Immature natural killer cell (primary cell): ENCODE measurements around the gene PPP2R2B. TPM values are rescaled to one million over a fixed set of nuclear protein-coding genes. Genes with fewer than 3 reads are reported as not detected.
"Not testable (repeated sequence)": the region's sequence is repeated elsewhere in the genome, so short reads cannot be mapped to it uniquely, and the experiment has no call there.

ENCODE experiments used
- DNase-seq, 3 donors: peaks; one replicate each; pipeline ENCODE4 v3.0.0; 2022; ENCODE audit warnings: mixed read lengths in 1 of 3
- H3K27ac Mint-ChIP-seq, 6 donors: one replicate each; pipeline ENCODE4 v1.8.0; 2020; ENCODE audit warnings: mixed read lengths in 6 of 6, mild to moderate bottlenecking in 5 of 6, inconsistent platforms in 4 of 6, moderate library complexity in 3 of 6
- H3K27me3 Mint-ChIP-seq, 3 donors: one replicate each; pipeline ENCODE4 v1.8.0; 2020 to 2021; ENCODE audit warnings: low read depth in 3 of 3, mild to moderate bottlenecking in 3 of 3, mixed read lengths in 3 of 3, moderate library complexity in 3 of 3, inconsistent platforms in 1 of 3
- H3K36me3 Mint-ChIP-seq, 3 donors: one replicate each; pipeline ENCODE4 v1.8.0; 2020; ENCODE audit warnings: mixed read lengths in 3 of 3, inconsistent platforms in 2 of 3, mild to moderate bottlenecking in 2 of 3
- H3K4me1 Mint-ChIP-seq, 2 donors: one replicate each; pipeline ENCODE4 v1.8.0; 2020; ENCODE audit warnings: inconsistent platforms in 2 of 2, mild to moderate bottlenecking in 2 of 2, mixed read lengths in 2 of 2, moderate library complexity in 1 of 2
- H3K4me3 Mint-ChIP-seq, 5 donors: one replicate each; pipeline ENCODE4 v1.8.0; 2020; ENCODE audit warnings: mild to moderate bottlenecking in 5 of 5, mixed read lengths in 5 of 5, inconsistent platforms in 3 of 5, moderate library complexity in 3 of 5
- H3K9me3 Mint-ChIP-seq, 6 donors: one replicate each; pipeline ENCODE4 v1.8.0; 2020; ENCODE audit warnings: mild to moderate bottlenecking in 6 of 6, mixed read lengths in 6 of 6, inconsistent platforms in 4 of 6, moderate library complexity in 3 of 6
- polyA plus RNA-seq, 3 donors: library from polyadenylated mRNA; unstranded; fragments of 300-500 nt; fragmentation: Illumina TruSeq; gene quantifications; one replicate each; pipeline ENCODE4 v1.2.3, GENCODE V29; 2021

Gene PPP2R2B
- polyA plus RNA-seq, 3 donors from 2014 or later, result 35.6 to 62.3 (median 41.0) TPM

DNA sequence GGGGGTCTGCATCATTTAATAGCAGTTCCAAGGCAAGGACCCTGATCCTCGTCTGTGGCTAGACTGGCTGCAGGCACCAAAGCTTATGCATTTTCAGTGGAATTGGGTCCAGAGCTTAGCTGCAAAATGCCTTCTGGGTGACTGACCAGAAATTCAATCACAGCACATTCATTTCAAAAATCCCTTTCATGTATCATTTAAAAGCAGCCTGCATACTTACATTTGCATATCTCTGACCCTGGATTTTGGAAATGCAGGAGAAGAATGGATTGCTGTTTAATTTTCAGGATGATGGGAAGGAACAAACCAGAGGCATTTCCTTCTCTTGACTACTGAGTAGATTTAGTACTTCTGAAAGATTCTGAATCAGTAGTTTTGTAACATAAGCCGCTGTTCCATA, 122.8 kb downstream of the PPP2R2B start:
- Mint-ChIP-seq H3K9me3 (peaks cover 0 to 5% (median 0%) of the 10 kb centered on the region in 6 donors), H3K27me3 (peaks cover 4 to 15% (median 7%) of the 10 kb centered on the region in 3 donors), H3K4me3 (no peak overlapping the region), H3K36me3 (peaks cover 5 to 15% (median 14%) of the 10 kb centered on the region in 3 donors), H3K4me1 (peaks cover 70 to 92% of the 10 kb centered on the region in 2 donors), H3K27ac (peak overlapping the region in 2 of 6 donors; percentile 17 to 38)
- DNase-seq, result no peak

DNA sequence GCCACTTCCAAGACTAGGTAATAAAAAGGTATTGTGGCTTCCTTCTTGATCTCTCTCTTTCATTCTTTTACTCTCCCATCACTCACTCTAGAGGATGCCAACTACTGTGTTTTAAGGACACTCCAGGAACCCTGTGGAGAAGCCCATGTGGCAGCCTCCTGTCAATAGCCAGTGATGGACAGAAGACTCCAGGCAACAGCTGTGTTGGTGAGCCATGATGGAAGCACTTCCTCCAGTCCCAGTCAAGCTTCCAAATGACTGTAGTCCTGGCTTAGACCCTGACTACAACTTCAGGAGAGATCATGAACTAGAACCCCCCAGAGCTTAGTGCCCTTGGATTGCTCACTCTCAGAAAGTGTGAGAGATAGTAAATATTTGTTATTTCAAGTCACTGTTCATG, 123.9 kb downstream of the PPP2R2B start:
- Mint-ChIP-seq H3K36me3 (peaks cover 0 to 15% (median 7%) of the 10 kb centered on the region in 3 donors), H3K4me3 (peak overlapping the region in 4 of 5 donors; percentile 15 to 87 (median 80))

DNA sequence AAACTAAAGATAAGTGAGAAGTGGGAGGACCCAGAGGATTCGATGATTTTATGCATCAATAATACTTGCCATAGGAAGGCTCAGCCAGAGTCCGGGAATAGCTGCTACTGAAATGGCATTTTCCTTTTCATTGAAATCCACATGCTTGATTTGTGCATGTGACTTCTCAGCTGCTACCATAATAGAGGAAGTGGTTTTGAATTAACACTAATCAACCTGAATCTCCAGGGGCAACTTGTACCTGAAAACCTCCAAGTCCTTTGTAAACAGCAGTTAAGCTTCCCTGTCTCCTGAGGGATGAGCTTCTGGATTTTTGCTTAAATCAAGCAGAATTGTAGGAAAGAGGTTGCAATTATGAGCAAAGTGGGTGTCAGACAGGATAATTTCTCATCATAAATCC, 124.9 kb downstream of the PPP2R2B start:
- Mint-ChIP-seq H3K4me1 (peaks cover 69 to 91% of the 10 kb centered on the region in 2 donors), H3K27me3 (peaks cover 4 to 15% (median 7%) of the 10 kb centered on the region in 3 donors), H3K36me3 (peaks cover 3 to 20% (median 12%) of the 10 kb centered on the region in 3 donors), H3K9me3 (peaks cover 0 to 1% (median 0%) of the 10 kb centered on the region in 6 donors), H3K27ac (peak overlapping the region; percentile 95 to 99 (median 98)), H3K4me3 (peak overlapping the region; percentile 73 to 87 (median 85))
- DNase-seq, result peak; percentile 17 to 30 (median 22)

More for the DNA sequence above, 123.9 kb downstream of the PPP2R2B start:
- Mint-ChIP-seq H3K4me1 (peaks cover 72 to 92% of the 10 kb centered on the region in 2 donors), H3K9me3 (no peaks in the 10 kb centered on the region), H3K27ac (peak overlapping the region; percentile 95 to 99 (median 98)), H3K27me3 (peaks cover 4 to 15% (median 7%) of the 10 kb centered on the region in 3 donors)
- DNase-seq, result no peak

DNA sequence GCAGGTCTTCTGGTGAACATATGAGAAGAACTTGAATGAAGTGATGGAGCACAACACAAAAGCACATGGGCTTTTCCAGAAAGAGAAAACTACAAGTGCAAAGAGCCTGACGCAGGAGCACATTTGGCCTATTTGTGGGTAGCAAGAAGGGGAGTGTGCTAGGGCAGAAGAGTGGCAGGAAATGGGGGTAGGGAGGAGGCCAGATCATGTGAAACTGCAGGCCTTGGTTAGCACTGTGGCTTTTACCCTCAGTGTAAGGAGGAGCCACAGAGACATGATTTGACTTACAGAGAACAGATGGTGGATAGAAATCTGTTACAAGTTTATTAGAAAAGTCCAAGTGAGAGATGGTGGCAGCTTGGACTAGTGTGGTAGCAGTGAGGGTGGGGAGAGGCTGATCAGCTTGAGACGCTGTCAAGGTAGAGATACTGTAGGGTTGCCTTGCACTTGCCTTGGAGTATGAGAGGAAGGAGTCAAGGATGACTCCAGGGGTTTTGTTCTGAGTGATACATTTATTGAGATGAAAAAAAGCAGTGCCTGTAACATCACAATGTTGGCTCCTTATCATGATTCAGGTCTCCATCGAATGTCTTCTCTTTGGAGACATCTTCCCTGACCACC, 126.7 kb downstream of the PPP2R2B start:
- H3K4me1 Mint-ChIP-seq, result peaks cover 71 to 85% of the 10 kb centered on the region in 2 donors
- peak overlapping the region; percentile 95 to 99 (median 98) for H3K27ac Mint-ChIP-seq
- H3K4me3 Mint-ChIP-seq, result peak overlapping the region; percentile 73 to 87 (median 85)
- peaks cover 3 to 20% (median 11%) of the 10 kb centered on the region in 3 donors for H3K36me3 Mint-ChIP-seq
- H3K27me3 Mint-ChIP-seq, result peaks cover 4 to 14% (median 5%) of the 10 kb centered on the region in 3 donors
- peak; percentile 89 to 90 (median 89) for DNase-seq
- peaks cover 0 to 1% (median 0%) of the 10 kb centered on the region in 6 donors for H3K9me3 Mint-ChIP-seq

DNA sequence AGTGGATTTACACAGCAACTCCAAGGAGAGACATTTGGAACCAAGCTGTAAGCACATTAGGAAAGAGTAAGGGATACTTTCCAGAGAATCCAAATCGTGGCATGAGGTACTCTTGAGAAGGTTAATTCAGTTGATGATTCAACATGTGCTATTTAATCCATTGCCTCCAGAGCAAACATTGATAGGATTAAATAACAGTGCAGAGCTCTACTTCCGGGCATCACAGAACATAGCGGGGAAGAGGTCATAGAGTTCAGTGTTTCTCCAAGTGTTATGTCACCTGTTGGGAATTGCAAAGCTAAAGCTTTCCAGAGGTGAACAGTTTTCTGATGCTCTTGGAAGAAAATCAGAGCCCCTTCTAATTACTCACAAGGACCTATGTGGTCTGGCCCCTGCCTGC, 127.5 kb downstream of the PPP2R2B start:
- H3K27ac Mint-ChIP-seq, result peak overlapping the region; percentile 95 to 99 (median 98)
- DNase-seq, result no peak
- peaks cover 4 to 12% (median 5%) of the 10 kb centered on the region in 3 donors for H3K27me3 Mint-ChIP-seq
- H3K4me3 Mint-ChIP-seq, result peak overlapping the region; percentile 49 to 87 (median 85)
- H3K36me3 Mint-ChIP-seq, result peaks cover 3 to 20% (median 17%) of the 10 kb centered on the region in 3 donors
- peaks cover 70 to 84% of the 10 kb centered on the region in 2 donors for H3K4me1 Mint-ChIP-seq
- H3K9me3 Mint-ChIP-seq, result peaks cover 0 to 1% (median 0%) of the 10 kb centered on the region in 6 donors

DNA sequence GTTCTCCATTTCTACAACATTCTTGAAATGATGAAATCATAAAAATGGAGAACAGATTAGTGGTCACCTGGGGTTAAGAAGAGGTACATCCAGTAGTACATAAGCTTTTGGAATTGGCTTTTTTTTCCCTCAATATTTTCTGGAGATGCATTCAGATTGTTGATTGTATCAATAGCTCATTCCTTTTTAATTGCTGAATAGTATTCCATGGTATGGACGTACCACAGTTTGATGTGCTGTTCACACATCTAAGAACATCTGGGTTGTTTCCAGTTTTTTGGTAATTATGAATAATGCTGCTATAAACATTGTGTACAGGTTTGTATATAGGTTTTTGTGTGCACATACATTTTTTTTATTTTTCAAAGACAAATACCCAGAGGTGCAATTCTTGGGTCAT, 130.0 kb downstream of the PPP2R2B start:
- H3K4me3 Mint-ChIP-seq, result no peak overlapping the region
- H3K27me3 Mint-ChIP-seq, result peaks cover 4 to 12% (median 5%) of the 10 kb centered on the region in 3 donors
- H3K36me3 Mint-ChIP-seq, result peaks cover 3 to 22% (median 17%) of the 10 kb centered on the region in 3 donors
- peaks cover 0 to 1% (median 0%) of the 10 kb centered on the region in 6 donors for H3K9me3 Mint-ChIP-seq
- peaks cover 71 to 85% of the 10 kb centered on the region in 2 donors for H3K4me1 Mint-ChIP-seq
- no peak for DNase-seq
- H3K27ac Mint-ChIP-seq, result peak overlapping the region in 4 of 6 donors; percentile 1 to 81 (median 36)

DNA sequence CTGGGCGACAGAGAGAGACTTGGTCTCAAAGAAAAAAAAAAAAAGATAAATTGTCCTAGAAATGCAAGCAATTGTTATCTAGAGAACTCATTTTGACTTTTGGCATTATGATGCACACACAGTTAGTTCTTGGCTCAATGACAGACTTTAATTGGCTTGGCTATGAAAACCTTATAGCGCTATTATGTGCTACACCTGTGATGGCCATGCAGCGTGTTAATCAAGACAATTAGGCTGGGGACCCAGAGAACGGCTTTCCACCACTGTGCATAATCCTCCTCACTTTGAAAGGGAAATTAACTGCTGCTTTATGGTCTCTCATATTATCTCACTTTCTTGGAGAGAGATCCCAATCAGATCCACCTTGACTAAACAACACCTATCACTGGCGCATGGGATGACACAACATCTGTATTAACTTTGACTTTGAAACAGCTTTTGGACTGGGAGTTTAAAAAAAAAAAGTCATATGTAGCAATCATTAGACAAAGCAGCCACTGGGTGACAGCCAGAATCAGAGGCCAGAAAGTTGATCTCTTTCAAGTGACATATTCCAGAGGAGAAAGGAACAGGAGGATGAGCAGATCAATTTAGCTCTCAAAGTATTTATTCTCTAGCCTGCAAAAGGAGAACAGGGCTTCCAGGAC, 132.5 kb downstream of the PPP2R2B start:
- no peak for DNase-seq
- Mint-ChIP-seq H3K27me3 (peaks cover 0 to 2% (median 0%) of the 10 kb centered on the region in 3 donors), H3K4me1 (peaks cover 52 to 81% of the 10 kb centered on the region in 2 donors), H3K36me3 (peaks cover 10 to 17% (median 10%) of the 10 kb centered on the region in 3 donors), H3K9me3 (peaks cover 0 to 1% (median 0%) of the 10 kb centered on the region in 6 donors), H3K4me3 (no peak overlapping the region), H3K27ac (peak overlapping the region in 3 of 6 donors; percentile 6 to 69 (median 31))

DNA sequence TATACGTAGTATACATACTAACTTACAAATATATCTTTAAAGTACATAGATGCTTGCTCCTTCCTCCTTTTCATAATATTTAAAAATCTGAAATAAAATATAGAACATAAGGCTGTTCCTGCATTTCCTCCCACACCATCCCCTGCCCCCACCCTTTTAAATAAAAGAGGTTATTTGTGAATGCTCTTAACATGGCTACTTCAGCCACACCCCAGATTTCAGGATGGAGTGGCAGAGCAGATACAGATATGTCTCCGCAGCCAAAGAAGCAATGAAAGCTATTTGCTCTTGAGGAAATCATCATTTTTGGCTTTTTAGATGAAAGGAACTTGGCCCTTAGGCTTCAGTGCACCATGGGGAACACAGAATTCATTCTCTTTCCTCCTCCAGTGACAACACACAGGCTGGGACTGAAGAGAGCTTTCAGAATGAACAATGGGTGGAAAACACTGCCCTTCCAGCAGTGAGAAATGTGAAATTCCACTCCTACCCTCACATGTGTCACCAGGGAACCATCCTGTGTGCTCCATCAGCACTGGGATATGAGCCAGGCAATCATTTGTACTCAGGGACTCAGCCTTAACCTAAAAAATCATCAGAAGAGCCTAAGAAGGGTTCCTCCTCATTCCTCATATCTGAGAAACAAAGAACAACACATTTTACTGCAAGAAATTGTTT, 134.3 kb downstream of the PPP2R2B start:
- H3K27ac Mint-ChIP-seq, result peak overlapping the region in 5 of 6 donors; percentile 5 to 88 (median 60)
- H3K4me3 Mint-ChIP-seq, result no peak overlapping the region
- peaks cover 8 to 16% (median 14%) of the 10 kb centered on the region in 3 donors for H3K36me3 Mint-ChIP-seq
- no peak for DNase-seq
- H3K9me3 Mint-ChIP-seq, result peaks cover 0 to 1% (median 0%) of the 10 kb centered on the region in 6 donors
- H3K4me1 Mint-ChIP-seq, result peaks cover 39 to 78% of the 10 kb centered on the region in 2 donors
- peaks cover 0 to under 1% (median 0%) of the 10 kb centered on the region in 3 donors for H3K27me3 Mint-ChIP-seq

DNA sequence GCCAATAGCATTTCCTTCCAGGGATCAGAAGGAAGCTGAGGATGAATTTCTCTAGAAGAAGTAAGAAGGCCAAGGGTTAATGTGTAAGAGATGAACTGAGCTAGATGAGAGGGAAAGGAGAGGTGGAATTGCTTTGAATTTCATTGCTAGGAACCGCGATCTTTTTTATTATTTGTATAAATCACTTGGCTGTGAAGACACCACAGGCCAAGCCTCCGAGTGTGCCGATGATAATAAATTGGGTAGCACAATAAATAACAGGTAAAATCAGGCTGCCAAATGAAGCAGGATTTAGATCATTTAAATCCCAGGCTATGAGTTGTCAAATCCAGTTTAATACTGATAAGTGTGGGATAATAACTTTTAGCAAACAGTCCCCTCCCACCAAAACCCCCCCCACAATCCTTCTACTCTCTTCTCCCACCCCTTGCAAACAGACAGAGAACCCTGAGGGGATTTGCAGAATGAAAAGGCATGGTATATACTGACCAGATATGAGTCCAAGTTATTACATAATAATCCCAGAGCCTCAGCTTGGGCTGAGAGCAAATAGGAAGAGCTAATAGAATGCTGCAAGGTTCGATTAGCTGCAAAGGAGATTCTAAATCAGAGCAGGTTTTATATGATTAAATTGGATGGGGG, 143.5 kb downstream of the PPP2R2B start:
- Mint-ChIP-seq H3K36me3 (peaks cover 3 to 21% (median 6%) of the 10 kb centered on the region in 3 donors), H3K9me3 (no peaks in the 10 kb centered on the region), H3K27ac (peak overlapping the region in 2 of 6 donors; percentile 9 to 25), H3K27me3 (peaks cover 0 to 3% (median 1%) of the 10 kb centered on the region in 3 donors), H3K4me3 (no peak overlapping the region), H3K4me1 (peaks cover 24 to 25% of the 10 kb centered on the region in 2 donors)
- DNase-seq, result no peak

DNA sequence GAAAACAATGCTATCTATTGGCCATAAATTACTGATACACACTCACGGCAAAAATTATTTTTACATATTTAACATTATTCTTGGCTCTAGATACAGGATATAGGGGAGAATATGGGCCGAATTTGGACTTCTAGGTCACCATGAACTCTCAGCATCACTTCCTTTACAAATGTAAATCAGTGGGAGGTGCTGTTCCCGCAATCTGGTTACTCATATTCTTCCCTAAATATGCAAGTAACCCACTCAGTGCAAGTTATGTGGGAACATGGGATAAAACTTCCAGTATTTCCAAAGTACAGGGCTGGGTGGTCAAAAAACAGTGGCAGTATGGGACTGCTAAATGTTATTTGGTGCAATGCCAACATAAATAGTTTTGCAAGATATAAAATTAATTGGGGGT, 145.6 kb downstream of the PPP2R2B start:
- peaks cover 0 to 1% (median under 1%) of the 10 kb centered on the region in 3 donors for H3K27me3 Mint-ChIP-seq
- H3K9me3 Mint-ChIP-seq, result peaks cover 8 to 11% (median 10%) of the 10 kb centered on the region in 6 donors
- H3K36me3 Mint-ChIP-seq, result peaks cover 13 to 21% (median 19%) of the 10 kb centered on the region in 3 donors
- DNase-seq, result no peak
- H3K27ac Mint-ChIP-seq, result no peak overlapping the region
- H3K4me1 Mint-ChIP-seq, result peaks cover 31 to 33% of the 10 kb centered on the region in 2 donors
- H3K4me3 Mint-ChIP-seq, result no peak overlapping the region

DNA sequence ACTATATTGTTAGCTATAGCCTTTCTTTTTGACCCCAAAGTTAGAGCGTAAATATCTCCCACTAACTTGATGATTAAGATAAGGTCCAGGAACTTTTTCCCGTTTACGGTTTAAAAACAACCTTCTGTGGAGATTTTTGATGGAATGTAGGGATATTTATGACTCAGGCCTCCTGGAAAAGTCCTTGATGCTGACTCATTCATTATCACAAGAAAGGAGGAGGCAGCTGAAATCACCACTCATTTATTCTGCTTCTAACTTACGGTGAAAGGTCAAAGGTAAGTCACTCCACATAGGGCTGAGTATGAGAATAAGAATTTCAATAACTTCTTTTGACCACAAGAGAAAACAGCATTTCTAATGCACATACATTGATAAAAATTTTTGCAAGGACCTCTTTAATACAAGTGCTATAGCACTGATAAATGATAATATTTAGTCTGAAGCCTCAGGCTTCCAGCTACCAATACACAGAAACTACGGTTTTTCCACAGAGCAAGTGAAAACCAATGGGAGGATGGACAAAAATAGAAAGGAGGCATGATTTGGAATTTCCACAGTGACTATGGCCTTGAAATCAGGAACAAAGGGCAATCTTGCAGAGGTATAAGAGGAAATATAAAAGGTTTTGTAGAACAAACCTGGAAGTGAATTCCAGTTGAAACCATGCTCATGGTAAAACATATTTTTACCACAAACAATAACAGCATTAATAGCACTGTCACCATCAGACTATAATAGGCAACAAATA, 146.5 kb downstream of the PPP2R2B start:
- Mint-ChIP-seq H3K27ac (peak overlapping the region in 2 of 6 donors; percentile 1 to 7), H3K9me3 (peaks cover 8 to 11% (median 10%) of the 10 kb centered on the region in 6 donors), H3K4me1 (peaks cover 31 to 39% of the 10 kb centered on the region in 2 donors), H3K36me3 (peaks cover 13 to 21% (median 19%) of the 10 kb centered on the region in 3 donors), H3K4me3 (no peak overlapping the region), H3K27me3 (peaks cover 0 to 1% (median 0%) of the 10 kb centered on the region in 3 donors)
- no peak for DNase-seq

DNA sequence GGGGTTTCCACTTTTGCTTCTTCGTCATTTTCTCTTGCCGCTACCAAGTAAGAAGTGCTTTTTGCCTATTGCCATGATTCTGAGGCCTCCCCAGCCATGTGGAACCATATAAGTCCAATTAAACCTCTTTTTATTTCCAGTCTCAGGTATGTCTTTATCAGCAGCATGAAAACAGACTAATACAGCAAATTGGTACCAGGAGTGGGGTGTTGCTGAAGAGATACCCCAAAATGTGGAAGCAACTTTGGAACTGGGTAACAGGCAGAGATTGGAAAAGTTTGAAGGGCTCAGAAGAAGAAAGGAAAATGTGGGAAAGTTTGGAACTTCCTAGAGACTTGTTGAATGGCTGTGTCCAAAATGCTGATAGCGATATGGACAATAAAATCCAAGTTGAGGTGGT, 149.8 kb downstream of the PPP2R2B start:
- peaks cover 8 to 11% (median 10%) of the 10 kb centered on the region in 6 donors for H3K9me3 Mint-ChIP-seq

More for the DNA sequence above, 149.8 kb downstream of the PPP2R2B start:
- H3K27ac Mint-ChIP-seq, result peak overlapping the region in 2 of 6 donors; percentile 27 to 32
- H3K27me3 Mint-ChIP-seq, DNase-seq, H3K4me3 Mint-ChIP-seq: not testable (repeated sequence)
- peaks cover 29 to 35% of the 10 kb centered on the region in 2 donors for H3K4me1 Mint-ChIP-seq
- peaks cover 13 to 15% (median 14%) of the 10 kb centered on the region in 3 donors for H3K36me3 Mint-ChIP-seq
